Thyroid gland (tissue), 4 donors: ENCODE data around the gene GDPD4. TPM values are rescaled to one million over a fixed set of nuclear protein-coding genes. Genes with fewer than 3 reads are reported as not detected.

Experiments
- DNase-seq, 2 donors: peaks; one replicate each; pipeline ENCODE4 v3.0.0-alpha.2; 2019
- H3K27ac ChIP-seq, 3 donors: fragments of 200-600 bp; sonication (generic); 1 replicate in 2 of 3; 2 replicates in 1 of 3; pipeline ENCODE4 v1.5.1; 2016 to 2019; ENCODE audit warnings: mild to moderate bottlenecking in 1 of 3, moderate library complexity in 1 of 3
- H3K27me3 ChIP-seq: fragments of 200-600 bp; sonication (generic); one replicate; pipeline ENCODE4 v1.5.1; 2019
- H3K36me3 ChIP-seq, 2 donors: fragments of 200-600 bp; sonication (generic); one replicate each; pipeline ENCODE4 v1.5.1; 2016 to 2019
- H3K4me1 ChIP-seq, 2 donors: fragments of 200-600 bp; sonication (generic); one replicate each; pipeline ENCODE4 v1.5.1; 2017 to 2019
- H3K4me3 ChIP-seq, 3 donors: fragments of 200-600 bp; sonication (generic); replicated peaks in 1 of 3; 1 replicate in 2 of 3; 2 replicates in 1 of 3; pipeline ENCODE4 v1.5.1; 2016; ENCODE audit warnings: mild to moderate bottlenecking in 1 of 3
- H3K9me3 ChIP-seq: fragments of 200-600 bp; sonication (generic); one replicate; pipeline ENCODE4 v1.5.1; 2017
- CTCF ChIP-seq, 6 experiments: fragments of 200-600 bp in 3 of 6; fragments of 450-650 bp in 3 of 6; sonication (generic) in 3 of 6; IDR thresholded peaks; one replicate each; pipeline ENCODE4 v1.5.1; 2016 to 2019; ENCODE audit warnings: antibody characterized with exemption in 6 of 6, mild to moderate bottlenecking in 2 of 6, inconsistent platforms in 1 of 6, moderate library complexity in 1 of 6
- POLR2A ChIP-seq, 2 donors: fragments of 450-650 bp; IDR thresholded peaks; one replicate each; pipeline ENCODE4 v1.6.1; 2017; ENCODE audit warnings: antibody characterized with exemption in 2 of 2, mild to moderate bottlenecking in 2 of 2, moderate library complexity in 1 of 2
- WGBS, 2 donors: methylation state at CpG; one replicate each; pipeline ENCODE4 v1.1.5; 2017; 5-methylcytosine and 5-hydroxymethylcytosine counted together
- intact Hi-C: fragments of 100-400 bp; cut with DNase I; formaldehyde crosslinking; loops from one replicate; pipeline ENCODE4 v1.15.1; 2023
- total RNA-seq, 4 donors: library from RNA; depleted of rRNA; stranded (reverse); fragments of >200 nt; gene quantifications; one replicate each; pipeline ENCODE4 v1.2.3, GENCODE V29; 2016

GDPD4 gene
- total RNA-seq, 4 donors from 2014 or later = 3.6 TPM; not detected in 3

GRCh38 chr11:77207618-77208313 lies 93.7 kb downstream of the GDPD4 start:
- Histone ChIP-seq H3K27ac (no peak overlapping the region), H3K9me3 (no peaks in the 10 kb centered on the region), H3K36me3 (no peaks in the 10 kb centered on the region), H3K4me3 (no peak overlapping the region), H3K27me3 (no peaks in the 10 kb centered on the region), H3K4me1 (no peaks in the 10 kb centered on the region)
- TF ChIP-seq POLR2A (IDR thresholded peaks at IDR 0.05) (no peak), CTCF (IDR thresholded peaks at IDR 0.05) (no peak)
- intact Hi-C loops = no loop called here
- no peak for DNase-seq
- WGBS, 2 donors = 66 to 70% methylated on average over 2 to 6 of the region's 10 CpGs

- Histone ChIP-seq H3K4me1 (no peaks in the 10 kb centered on the region), H3K36me3 (no peaks in the 10 kb centered on the region), H3K27me3 (no peaks in the 10 kb centered on the region), H3K4me3 (no peak overlapping the region), H3K27ac (no peak overlapping the region), H3K9me3 (no peaks in the 10 kb centered on the region)
- WGBS, 2 donors = 87 to 88% methylated on average over 10 of the region's 10 CpGs
- no peak for TF ChIP-seq CTCF (IDR thresholded peaks at IDR 0.05)
- TF ChIP-seq POLR2A (IDR thresholded peaks at IDR 0.05) = no peak
- intact Hi-C loops = no loop called here
- DNase-seq = no peak
Measured at GRCh38 chr11:77207019-77207485, 94.4 kb downstream of the GDPD4 start.

- TF ChIP-seq POLR2A (IDR thresholded peaks at IDR 0.05) (no peak), CTCF (IDR thresholded peaks at IDR 0.05) (no peak)
- intact Hi-C loops = no loop called here
- Histone ChIP-seq H3K36me3 (no peaks in the 10 kb centered on the region), H3K9me3 (no peaks in the 10 kb centered on the region), H3K4me1 (no peaks in the 10 kb centered on the region), H3K27ac (no peak overlapping the region), H3K4me3 (no peak overlapping the region), H3K27me3 (no peaks in the 10 kb centered on the region)
- no peak for DNase-seq
- 82 to 89% methylated on average over 12 to 13 of the region's 13 CpGs for WGBS, 2 donors
Measured at GRCh38 chr11:77206264-77207018, 95.0 kb downstream of the GDPD4 start.

- TF ChIP-seq CTCF (IDR thresholded peaks at IDR 0.05) (no peak), POLR2A (IDR thresholded peaks at IDR 0.05) (no peak)
- H3K27ac ChIP-seq = no peak overlapping the region
- intact Hi-C loops = no loop called here
- no peak for DNase-seq
- no peaks in the 10 kb centered on the region for H3K36me3 ChIP-seq
- H3K4me3 ChIP-seq = no peak overlapping the region
- H3K4me1 ChIP-seq = no peaks in the 10 kb centered on the region
- H3K27me3 ChIP-seq = no peaks in the 10 kb centered on the region
- WGBS, 2 donors = 79 to 84% methylated on average over 11 to 24 of the region's 30 CpGs
- no peaks in the 10 kb centered on the region for H3K9me3 ChIP-seq
Measured at GRCh38 chr11:77205467-77206263, 95.8 kb downstream of the GDPD4 start.
